Activated naive CD8-positive, alpha-beta T cell treated with anti-CD3 and anti-CD28 coated beads, Interleukin-2, amount 50 U/mL, for 24 hours (primary cell): ENCODE data around the gene KLHL30.

Experiments
- ATAC-seq: fragments of 150-1000 bp; cut with Tn5 transposase; one replicate; pipeline ENCODE4 v1.10.0; 2021
- DNase-seq: peaks from one replicate; pipeline ENCODE4 v3.0.0; 2021
- H3K27ac Mint-ChIP-seq: one replicate; pipeline ENCODE4 v1.8.0; 2021; ENCODE audit warnings: mild to moderate bottlenecking, mixed read lengths
- H3K27me3 Mint-ChIP-seq: one replicate; pipeline ENCODE4 v1.8.0; 2021; ENCODE audit warnings: mixed read lengths
- H3K36me3 Mint-ChIP-seq: one replicate; pipeline ENCODE4 v1.8.0; 2021; ENCODE audit warnings: low read depth, mixed read lengths
- H3K4me1 Mint-ChIP-seq: one replicate; pipeline ENCODE4 v1.8.0; 2021; ENCODE audit warnings: mixed read lengths
- H3K4me3 Mint-ChIP-seq: one replicate; pipeline ENCODE4 v1.8.0; 2021; ENCODE audit warnings: mild to moderate bottlenecking, moderate library complexity, mixed read lengths
- H3K9me3 Mint-ChIP-seq: one replicate; pipeline ENCODE4 v1.8.0; 2021; ENCODE audit warnings: mixed read lengths

KLHL30 gene

DNA sequence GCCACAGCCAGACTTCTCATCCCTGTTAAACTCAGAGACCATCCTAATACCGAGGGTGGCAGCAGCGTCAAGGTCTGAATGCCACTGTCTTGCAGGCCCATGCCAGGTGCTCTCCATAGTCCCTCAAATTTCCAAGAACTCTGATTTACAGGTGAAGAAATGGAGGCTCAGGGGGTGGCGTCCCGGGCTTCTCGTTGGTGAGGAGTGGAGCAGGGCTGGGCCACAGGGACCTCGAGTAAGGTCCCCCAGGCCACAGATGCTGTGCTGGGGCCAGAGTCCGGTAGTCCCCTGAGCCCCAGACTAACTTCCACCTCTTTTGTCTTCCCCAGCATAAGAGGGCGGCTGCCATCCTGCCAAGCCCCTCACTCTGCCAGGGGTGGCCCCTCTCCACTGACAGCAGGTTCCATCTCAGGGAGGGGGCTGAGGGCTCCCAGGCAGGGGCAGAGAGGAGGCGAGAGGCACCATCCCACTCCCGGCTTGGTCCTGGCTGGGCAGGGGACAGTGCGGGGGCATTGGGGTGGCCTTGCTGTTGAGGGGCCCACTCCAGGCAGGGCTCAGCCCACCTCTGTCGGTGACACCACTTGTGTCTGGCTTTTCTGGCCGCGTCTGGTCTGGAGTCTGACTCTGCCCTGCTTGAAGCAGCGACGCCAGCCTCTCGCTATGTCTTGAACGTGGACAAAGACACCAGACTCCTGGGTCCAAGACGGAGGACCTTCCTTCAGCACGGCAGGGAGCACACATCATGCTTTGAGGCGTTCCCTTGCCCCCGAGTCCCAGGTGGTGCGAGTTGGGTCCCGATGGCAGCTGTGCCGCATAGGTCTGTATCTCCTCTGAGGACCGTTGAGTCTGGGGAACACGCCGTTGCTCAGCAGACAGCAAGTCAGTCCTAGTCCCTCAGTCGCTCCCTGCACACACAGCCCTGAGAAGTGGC is 15.9 kb upstream of the KLHL30 start:
- H3K4me3 Mint-ChIP-seq = no peak overlapping the region

DNA sequence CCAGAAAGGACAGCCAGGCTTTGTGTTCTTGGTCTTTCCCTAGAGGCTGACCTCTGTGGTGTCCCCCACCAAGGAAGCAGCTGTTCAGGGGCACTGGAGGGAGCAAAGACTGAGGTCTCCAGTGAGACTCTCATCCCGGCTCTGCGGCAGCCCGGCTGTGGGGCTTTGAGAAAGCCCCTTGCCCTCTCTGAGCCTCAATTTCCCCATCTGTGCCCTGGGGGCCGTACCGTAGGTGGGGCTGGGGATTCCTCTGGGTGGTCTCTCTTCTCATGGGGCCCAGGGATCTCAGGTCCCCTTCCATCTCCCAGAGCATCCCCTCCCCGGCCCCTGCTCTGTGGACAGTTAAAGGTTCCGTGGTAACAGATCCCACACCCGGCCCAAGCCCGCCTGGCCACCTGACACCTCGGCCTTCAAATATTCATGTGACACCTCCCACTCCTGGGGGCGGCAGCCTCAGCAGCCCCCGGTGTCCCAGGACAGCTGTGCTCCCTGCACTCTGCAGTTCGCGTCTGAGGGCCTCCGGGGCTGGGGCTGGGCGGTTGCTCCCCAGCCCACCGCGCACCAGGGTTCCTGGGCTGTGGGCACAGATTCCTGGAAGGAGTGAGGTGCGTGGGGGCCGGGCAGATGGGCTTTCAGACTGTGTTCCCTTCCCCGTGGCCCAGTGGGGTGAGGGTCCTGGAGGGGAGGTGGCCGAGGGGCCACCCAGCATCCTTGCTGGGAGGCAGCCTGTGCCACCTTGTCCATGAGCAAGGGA is 15.1 kb upstream of the KLHL30 start:
- no peak for DNase-seq
- H3K4me1 Mint-ChIP-seq = no peaks in the 10 kb centered on the region
- ATAC-seq = no peak
- H3K9me3 Mint-ChIP-seq = no peaks in the 10 kb centered on the region
- no peak overlapping the region for H3K27ac Mint-ChIP-seq
- H3K36me3 Mint-ChIP-seq = no peaks in the 10 kb centered on the region
- H3K27me3 Mint-ChIP-seq = no peaks in the 10 kb centered on the region
- H3K4me3 Mint-ChIP-seq = no peak overlapping the region

More for the DNA sequence above, 15.9 kb upstream of the KLHL30 start:
- no peaks in the 10 kb centered on the region for H3K36me3 Mint-ChIP-seq
- H3K4me1 Mint-ChIP-seq = no peaks in the 10 kb centered on the region
- no peak for DNase-seq
- no peaks in the 10 kb centered on the region for H3K9me3 Mint-ChIP-seq
- ATAC-seq = no peak
- H3K27me3 Mint-ChIP-seq = peaks cover 4% of the 10 kb centered on the region
- H3K27ac Mint-ChIP-seq = no peak overlapping the region

DNA sequence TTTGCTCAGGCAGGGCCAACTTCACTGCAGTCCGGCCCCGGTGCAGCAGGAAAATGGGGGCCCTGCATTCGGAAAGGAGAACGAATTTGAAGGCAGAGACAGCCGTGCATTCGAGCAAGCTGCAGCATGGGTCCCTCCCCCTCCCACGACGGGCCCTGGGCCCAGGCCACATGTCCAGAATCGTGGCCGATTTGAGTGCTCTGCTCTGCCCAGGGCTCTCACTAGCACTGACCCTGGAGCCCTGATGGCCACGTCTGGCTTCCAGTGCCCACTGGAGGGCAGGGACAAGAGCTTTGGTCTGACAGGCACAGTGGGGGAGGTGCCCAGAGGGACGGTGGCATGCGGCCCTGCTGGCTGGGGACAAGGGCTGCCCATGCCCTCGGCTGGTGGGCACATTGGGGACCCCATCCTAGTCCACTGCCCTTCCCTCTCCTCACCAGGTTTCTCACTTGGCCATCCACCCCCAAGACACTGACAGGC is 14.4 kb upstream of the KLHL30 start:
- Mint-ChIP-seq H3K36me3 (no peaks in the 10 kb centered on the region), H3K4me1 (no peaks in the 10 kb centered on the region), H3K4me3 (no peak overlapping the region), H3K27ac (no peak overlapping the region), H3K27me3 (no peaks in the 10 kb centered on the region), H3K9me3 (no peaks in the 10 kb centered on the region)
- DNase-seq = no peak
- ATAC-seq = no peak

DNA sequence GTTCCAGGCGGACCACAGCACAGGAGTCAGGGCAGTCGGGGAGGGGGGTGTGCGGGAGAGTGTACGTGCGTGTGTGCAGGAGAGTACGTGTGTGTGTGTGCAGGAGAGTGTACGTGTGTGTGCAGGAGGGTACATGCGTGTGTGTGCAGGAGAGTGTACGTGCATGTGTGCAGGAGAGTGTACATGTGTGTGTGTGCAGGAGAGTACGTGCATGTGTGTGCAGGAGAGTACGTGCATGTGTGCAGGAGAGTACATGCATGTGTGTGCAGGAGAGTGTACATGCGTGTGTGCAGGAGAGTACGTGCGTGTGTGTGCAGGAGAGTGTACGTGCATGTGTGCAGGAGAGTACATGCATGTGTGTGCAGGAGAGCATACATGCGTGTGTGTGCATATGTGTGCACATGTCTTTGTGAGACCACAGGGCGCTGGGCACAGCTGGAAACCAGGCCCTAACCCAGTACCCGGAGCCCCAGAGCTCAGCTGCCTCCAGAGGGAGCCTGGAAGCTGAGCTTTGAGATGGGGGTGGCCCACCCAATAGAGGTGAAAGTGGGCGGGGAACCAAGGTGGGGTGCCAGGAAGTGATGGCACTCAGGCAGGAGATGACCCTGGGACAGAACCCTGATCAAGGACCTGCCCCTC is 13.9 kb upstream of the KLHL30 start:
- no peak overlapping the region for H3K27ac Mint-ChIP-seq
- H3K36me3 Mint-ChIP-seq = no peaks in the 10 kb centered on the region
- no peaks in the 10 kb centered on the region for H3K4me1 Mint-ChIP-seq
- ATAC-seq (no peak), DNase-seq (no peak)
- no peaks in the 10 kb centered on the region for H3K9me3 Mint-ChIP-seq
- H3K27me3 Mint-ChIP-seq = no peaks in the 10 kb centered on the region
- no peak overlapping the region for H3K4me3 Mint-ChIP-seq

DNA sequence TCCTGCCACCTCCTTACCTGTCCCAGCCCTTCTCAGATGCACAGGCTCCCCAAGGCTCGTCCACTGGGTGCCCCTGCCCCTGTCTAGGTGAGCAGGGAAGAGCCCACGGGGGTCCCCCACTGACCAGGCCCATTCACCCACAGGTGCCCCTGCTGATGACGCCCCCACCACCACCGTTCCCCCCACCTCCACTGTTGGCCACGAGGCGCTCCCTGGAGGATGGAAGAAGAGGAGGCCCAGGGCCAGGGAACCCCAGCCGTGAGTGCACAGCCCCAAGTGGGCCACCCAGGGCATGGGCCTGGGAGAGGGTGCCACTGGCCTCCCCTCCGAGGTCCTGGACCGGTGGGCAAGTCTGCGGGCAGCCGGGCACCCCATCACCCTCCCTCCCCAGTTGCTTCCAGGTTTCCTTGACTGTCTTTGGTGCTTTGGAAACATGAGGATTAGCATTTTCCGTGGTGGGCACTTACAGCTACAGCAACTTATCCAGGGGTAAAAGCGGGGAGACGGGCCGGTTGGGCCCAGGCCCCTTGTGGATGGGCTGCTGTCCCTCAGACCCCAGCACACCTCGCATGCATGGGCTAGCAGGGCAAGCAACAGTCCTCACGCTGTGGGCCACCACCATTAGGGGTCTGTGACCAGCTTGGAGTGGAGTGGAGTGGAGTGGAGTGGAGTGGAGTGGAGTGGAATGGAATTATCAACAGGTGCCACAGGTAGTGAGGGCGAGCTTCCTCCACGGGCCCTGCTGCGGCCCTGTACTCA is 13.2 kb upstream of the KLHL30 start:
- ATAC-seq = no peak
- Mint-ChIP-seq H3K4me3 (no peak overlapping the region), H3K9me3 (no peaks in the 10 kb centered on the region), H3K27ac (no peak overlapping the region), H3K27me3 (no peaks in the 10 kb centered on the region), H3K36me3 (no peaks in the 10 kb centered on the region), H3K4me1 (no peaks in the 10 kb centered on the region)
- no peak for DNase-seq

DNA sequence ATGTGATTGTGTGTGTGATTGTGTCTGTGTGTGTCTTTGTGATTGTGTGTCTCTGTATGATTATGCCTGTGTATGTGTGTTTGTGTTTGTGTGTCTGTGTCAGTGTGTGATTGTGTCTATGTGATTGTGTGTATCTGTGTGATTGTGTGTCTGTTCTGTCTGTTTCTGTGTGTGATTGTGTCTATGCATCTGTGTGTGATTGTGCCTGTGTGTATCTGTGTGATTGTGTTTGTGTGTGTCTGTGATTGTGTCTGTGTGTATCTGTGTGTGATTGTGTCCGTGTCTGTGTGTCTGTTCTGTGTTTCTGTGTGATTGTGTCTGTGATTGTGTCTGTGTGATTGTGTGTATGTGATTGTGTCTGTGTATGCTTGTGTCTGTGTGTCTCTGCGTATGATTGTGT is 12.1 kb upstream of the KLHL30 start:
- no peaks in the 10 kb centered on the region for H3K4me1 Mint-ChIP-seq
- H3K36me3 Mint-ChIP-seq = no peaks in the 10 kb centered on the region
- no peaks in the 10 kb centered on the region for H3K9me3 Mint-ChIP-seq
- no peak overlapping the region for H3K4me3 Mint-ChIP-seq
- H3K27ac Mint-ChIP-seq = no peak overlapping the region
- H3K27me3 Mint-ChIP-seq = no peaks in the 10 kb centered on the region
- ATAC-seq = no peak
- DNase-seq = no peak

DNA sequence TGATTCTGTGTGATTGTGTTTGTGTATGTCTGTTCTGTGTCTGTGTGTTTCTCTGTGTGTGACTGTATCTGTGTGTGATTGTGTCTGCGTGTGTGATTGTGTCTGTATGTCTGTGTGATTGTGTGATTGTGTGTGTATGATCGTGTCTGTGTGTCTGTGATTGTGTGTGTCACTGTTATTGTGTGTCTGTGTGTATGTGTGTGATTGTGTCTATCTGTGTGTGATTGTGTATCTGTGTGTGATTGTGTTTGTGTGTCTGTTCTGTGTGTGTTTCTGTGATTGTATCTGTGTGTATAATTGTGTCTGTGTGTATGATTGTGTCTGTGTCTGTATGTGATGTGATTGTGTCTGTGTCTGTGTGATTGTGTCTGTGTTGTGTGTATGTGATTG is 11.7 kb upstream of the KLHL30 start:
- no peak for DNase-seq
- H3K9me3 Mint-ChIP-seq = no peaks in the 10 kb centered on the region
- no peaks in the 10 kb centered on the region for H3K27me3 Mint-ChIP-seq
- no peaks in the 10 kb centered on the region for H3K36me3 Mint-ChIP-seq
- no peak for ATAC-seq
- no peaks in the 10 kb centered on the region for H3K4me1 Mint-ChIP-seq
- H3K4me3 Mint-ChIP-seq = no peak overlapping the region
- H3K27ac Mint-ChIP-seq = no peak overlapping the region

DNA sequence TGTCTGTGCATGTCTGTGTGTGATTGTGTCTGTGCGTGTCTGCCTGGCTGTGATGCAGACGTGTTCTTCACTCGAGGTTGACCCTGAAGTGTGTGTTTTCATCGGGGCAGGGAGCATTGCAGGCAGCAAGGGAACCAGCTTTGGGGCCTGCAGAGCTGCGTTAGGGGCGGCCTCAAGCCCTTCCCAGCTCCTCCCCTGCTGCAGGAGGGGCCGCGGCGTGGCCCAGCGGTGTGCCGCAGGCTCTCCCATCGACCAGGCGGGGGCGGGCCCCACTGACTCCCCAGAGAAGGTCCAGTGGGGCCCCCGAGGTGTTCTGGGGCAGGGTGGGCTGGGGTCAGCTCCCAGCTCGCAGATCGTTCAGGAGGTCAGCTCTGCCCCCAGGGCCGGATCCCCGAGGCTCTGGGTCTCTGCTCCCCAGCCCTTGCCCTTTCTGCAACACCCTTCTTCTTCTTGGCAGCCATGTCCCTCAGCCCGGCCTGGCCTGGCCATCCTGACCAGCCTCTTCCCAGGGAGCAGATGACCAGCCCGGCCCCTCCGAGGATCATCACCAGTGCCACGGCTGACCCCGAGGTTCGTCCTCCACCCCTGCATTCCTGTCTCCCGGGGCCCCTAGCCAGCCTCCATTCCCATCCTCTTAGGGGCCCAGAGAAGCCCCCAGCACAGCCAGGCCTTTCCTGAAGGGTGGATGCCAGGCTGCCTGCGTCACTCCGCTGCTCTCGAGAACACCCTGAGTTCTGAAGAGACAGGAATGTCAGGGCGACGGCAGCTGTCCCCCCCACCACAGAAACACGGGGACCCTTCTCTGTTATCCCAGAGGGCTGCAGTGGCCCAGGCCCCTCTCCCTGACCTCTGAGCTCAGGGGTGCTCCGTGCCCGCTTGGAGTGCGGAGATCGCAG is 11.1 kb upstream of the KLHL30 start:
- H3K4me1 Mint-ChIP-seq = no peaks in the 10 kb centered on the region
- H3K4me3 Mint-ChIP-seq = no peak overlapping the region
- H3K9me3 Mint-ChIP-seq = no peaks in the 10 kb centered on the region
- peak; percentile 20 for DNase-seq
- no peaks in the 10 kb centered on the region for H3K27me3 Mint-ChIP-seq
- no peaks in the 10 kb centered on the region for H3K36me3 Mint-ChIP-seq
- no peak overlapping the region for H3K27ac Mint-ChIP-seq
- ATAC-seq = no peak

DNA sequence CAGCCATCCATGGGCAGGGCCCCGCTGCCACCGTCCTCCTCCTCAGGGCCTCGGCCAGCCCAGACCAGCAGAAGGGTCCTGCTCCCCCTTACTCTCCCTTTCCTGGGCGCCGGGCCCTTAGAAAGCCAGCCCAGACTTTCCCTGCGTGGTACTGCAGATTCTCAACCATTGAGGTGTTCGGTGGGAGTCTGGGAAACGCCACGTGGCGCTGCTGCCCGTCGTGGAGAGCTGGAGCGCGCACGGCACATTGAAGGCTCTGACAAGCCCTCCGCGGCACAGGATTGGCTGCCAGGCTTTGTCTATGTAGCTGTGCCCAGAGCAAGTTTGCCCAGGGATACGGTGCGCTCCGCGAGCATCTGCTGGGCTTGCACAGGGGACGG is 10.4 kb upstream of the KLHL30 start:
- ATAC-seq = no peak
- Mint-ChIP-seq H3K36me3 (no peaks in the 10 kb centered on the region), H3K4me1 (no peaks in the 10 kb centered on the region), H3K27me3 (no peaks in the 10 kb centered on the region), H3K27ac (no peak overlapping the region), H3K9me3 (no peaks in the 10 kb centered on the region), H3K4me3 (no peak overlapping the region)
- DNase-seq = no peak

DNA sequence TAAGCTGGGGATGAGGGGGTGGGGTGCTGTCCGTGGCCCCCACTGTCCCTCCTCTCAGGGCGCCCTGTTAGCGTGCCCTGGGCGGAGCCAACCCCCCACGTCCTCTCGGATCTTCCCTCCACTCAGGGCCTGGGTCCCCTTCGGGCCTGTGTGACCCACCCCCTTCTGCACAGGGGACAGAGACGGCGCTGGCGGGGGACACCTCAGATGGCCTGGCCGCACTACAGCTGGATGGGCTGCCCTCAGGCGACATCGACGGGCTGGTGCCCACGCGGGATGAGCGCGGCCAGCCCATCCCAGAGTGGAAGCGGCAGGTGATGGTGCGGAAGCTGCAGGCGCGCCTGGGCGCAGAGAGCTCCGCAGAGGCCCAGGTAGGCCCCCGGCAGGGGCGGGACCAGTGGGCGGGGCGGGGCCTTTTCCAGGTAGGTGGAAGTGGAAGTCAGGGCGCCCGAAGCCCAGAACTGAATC is 9.9 kb upstream of the KLHL30 start:
- no peak for DNase-seq
- no peaks in the 10 kb centered on the region for H3K4me1 Mint-ChIP-seq
- no peaks in the 10 kb centered on the region for H3K9me3 Mint-ChIP-seq
- H3K27ac Mint-ChIP-seq = no peak overlapping the region
- no peak overlapping the region for H3K4me3 Mint-ChIP-seq
- no peaks in the 10 kb centered on the region for H3K36me3 Mint-ChIP-seq
- H3K27me3 Mint-ChIP-seq = no peaks in the 10 kb centered on the region
- no peak for ATAC-seq

DNA sequence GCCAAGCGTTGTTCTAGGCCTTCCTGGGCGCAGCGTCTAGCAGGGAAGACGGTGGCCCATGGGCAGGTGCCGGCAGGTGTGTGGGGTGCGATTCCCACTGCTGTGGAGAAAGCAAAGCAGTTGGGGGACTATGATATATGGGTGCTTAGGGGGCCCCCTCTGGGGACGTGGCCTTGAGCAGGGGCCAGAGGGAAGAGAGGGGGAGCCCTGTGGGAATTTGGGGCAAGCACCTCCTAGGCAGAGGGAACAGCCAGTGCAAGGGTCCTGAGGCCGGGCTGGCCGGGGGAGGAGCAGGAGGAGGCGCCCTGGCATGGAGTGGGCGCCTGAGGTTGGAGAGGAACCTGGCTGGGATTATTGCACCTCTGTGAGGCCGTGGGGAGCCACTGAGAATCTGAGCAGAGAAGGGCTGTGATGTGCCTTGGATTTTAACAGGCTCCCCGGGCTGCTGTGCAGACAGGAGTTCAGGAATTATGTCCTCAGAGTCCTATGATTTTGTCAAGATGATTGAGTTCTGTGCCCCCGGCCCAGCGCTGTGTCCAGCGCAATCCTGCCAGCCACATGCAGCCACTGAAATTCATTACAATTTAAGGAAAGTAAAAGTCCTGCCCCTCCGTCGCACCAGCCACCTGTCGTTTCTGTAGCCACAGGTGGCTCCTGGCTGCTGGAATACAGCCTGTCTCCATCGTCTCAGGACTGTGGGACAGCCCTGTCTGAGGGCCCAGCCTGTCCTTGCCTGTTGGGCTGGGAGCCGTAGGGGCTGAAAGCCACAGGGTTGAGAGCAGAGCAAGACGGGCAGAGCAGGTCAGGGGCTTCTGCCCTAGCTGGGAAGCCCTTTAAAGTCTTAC is 9.1 kb upstream of the KLHL30 start:
- no peak overlapping the region for H3K4me3 Mint-ChIP-seq
- no peak overlapping the region for H3K27ac Mint-ChIP-seq
- DNase-seq (no peak), ATAC-seq (no peak)
- no peaks in the 10 kb centered on the region for H3K36me3 Mint-ChIP-seq
- H3K4me1 Mint-ChIP-seq = no peaks in the 10 kb centered on the region
- no peaks in the 10 kb centered on the region for H3K9me3 Mint-ChIP-seq
- no peaks in the 10 kb centered on the region for H3K27me3 Mint-ChIP-seq

DNA sequence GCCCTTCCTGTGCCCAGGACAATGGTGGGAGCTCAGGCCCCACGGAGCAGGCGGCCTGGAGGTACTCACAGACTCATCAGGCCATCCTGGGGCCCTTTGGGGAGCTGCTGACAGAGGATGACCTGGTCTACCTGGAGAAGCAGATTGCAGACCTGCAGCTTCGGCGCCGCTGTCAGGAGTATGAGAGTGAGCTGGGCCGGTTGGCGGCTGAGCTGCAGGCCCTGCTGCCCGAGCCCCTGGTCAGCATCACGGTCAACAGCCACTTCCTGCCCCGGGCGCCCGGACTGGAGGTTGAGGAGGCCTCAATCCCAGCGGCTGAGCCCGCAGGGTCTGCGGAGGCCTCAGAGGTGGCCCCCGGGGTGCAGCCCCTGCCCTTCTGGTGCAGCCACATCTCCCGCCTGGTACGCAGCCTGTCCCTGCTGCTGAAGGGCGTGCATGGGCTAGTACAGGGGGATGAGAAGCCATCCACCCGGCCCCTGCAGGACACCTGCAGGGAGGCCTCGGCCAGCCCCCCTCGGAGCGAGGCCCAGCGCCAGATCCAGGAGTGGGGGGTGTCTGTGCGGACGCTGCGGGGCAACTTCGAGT is 8.3 kb upstream of the KLHL30 start:
- no peak overlapping the region for H3K27ac Mint-ChIP-seq
- H3K4me1 Mint-ChIP-seq = no peaks in the 10 kb centered on the region
- no peaks in the 10 kb centered on the region for H3K27me3 Mint-ChIP-seq
- no peaks in the 10 kb centered on the region for H3K36me3 Mint-ChIP-seq
- no peak for DNase-seq
- no peak for ATAC-seq
- H3K4me3 Mint-ChIP-seq = no peak overlapping the region
- no peaks in the 10 kb centered on the region for H3K9me3 Mint-ChIP-seq
